HepG2 (cell line): ENCODE data around the gene LRRN4CL. TPM values are rescaled to one million over a fixed set of nuclear protein-coding genes. Genes with fewer than 3 reads are reported as not detected.

ENCODE experiments used
- BORCS8-MEF2B ChIP-seq: sonication (generic); formaldehyde crosslinking; IDR thresholded peaks from 2 replicates; pipeline ENCODE4 v1.8.0; 2022; ENCODE audit warnings: mild to moderate bottlenecking, missing genetic modification reagents
- FOXA3 ChIP-seq: IDR thresholded peaks from 2 replicates; pipeline ENCODE4 v1.6.1; 2016; ENCODE audit warnings: missing genetic modification reagents, missing compliant biosample characterization
- FOXM1 ChIP-seq: sonication (generic); formaldehyde crosslinking; IDR thresholded peaks from 2 replicates; pipeline ENCODE4 v1.5.0; 2020; ENCODE audit warnings: missing genetic modification reagents
- GPN1 ChIP-seq: sonication (generic); formaldehyde crosslinking; IDR thresholded peaks from 2 replicates; pipeline ENCODE4 v1.5.1; 2020; ENCODE audit warnings: missing genetic modification reagents, borderline replicate concordance
- HHEX ChIP-seq: IDR thresholded peaks from 2 replicates; pipeline ENCODE4 v1.6.1; 2016; ENCODE audit warnings: control low read depth
- HMG20B ChIP-seq: conservative IDR thresholded peaks from 2 replicates; pipeline ENCODE4 v1.6.1; 2016; ENCODE audit warnings: missing genetic modification reagents, missing compliant biosample characterization
- HMGA1 ChIP-seq: sonication (generic); formaldehyde crosslinking; conservative IDR thresholded peaks from 2 replicates; pipeline ENCODE4 v1.4.0; 2020; ENCODE audit warnings: missing genetic modification reagents
- KMT2B ChIP-seq: IDR thresholded peaks from 2 replicates; pipeline ENCODE4 v1.6.1; 2016; ENCODE audit warnings: missing genetic modification reagents, missing compliant biosample characterization
- PRPF4 ChIP-seq: fragments of 200-400 bp; formaldehyde crosslinking; IDR thresholded peaks from 2 replicates; pipeline ENCODE4 v1.6.1; 2016; ENCODE audit warnings: low read length, low read depth; ENCODE audit not compliant: poor library complexity, severe bottlenecking
- RELA ChIP-seq: sonication (generic); formaldehyde crosslinking; IDR thresholded peaks from 2 replicates; pipeline ENCODE4 v1.4.0; 2020; ENCODE audit warnings: missing genetic modification reagents
- SALL2 ChIP-seq: sonication (generic); formaldehyde crosslinking; IDR thresholded peaks from 2 replicates; pipeline ENCODE4 v1.8.1; 2023; ENCODE audit warnings: mild to moderate bottlenecking, missing genetic modification reagents, inconsistent platforms
- SIX1 ChIP-seq: sonication (generic); formaldehyde crosslinking; IDR thresholded peaks from 2 replicates; pipeline ENCODE4 v1.4.0; 2020; ENCODE audit warnings: missing genetic modification reagents, borderline replicate concordance
- TCF7L2 ChIP-seq: IDR thresholded peaks from 2 replicates; pipeline ENCODE4 v1.6.1; 2011; ENCODE audit warnings: mild to moderate bottlenecking, low read depth, low read length, moderate library complexity
- ZNF263 ChIP-seq: sonication (generic); formaldehyde crosslinking; IDR thresholded peaks from 2 replicates; pipeline ENCODE4 v1.4.0; 2020; ENCODE audit warnings: missing genetic modification reagents
- ZNF333 ChIP-seq: sonication (generic); formaldehyde crosslinking; IDR thresholded peaks from 2 replicates; pipeline ENCODE4 v1.4.0; 2020; ENCODE audit warnings: mild to moderate bottlenecking, missing genetic modification reagents, borderline replicate concordance
- ZNF543 ChIP-seq: sonication (generic); formaldehyde crosslinking; IDR thresholded peaks from 2 replicates; pipeline ENCODE4 v1.4.0; 2020; ENCODE audit warnings: mild to moderate bottlenecking, missing genetic modification reagents
- ZNF552 ChIP-seq: sonication (generic); formaldehyde crosslinking; IDR thresholded peaks from 2 replicates; pipeline ENCODE4 v1.9.0; 2022; ENCODE audit warnings: missing genetic modification reagents, mild to moderate bottlenecking, borderline replicate concordance
- ZNF761 ChIP-seq: sonication (generic); formaldehyde crosslinking; conservative IDR thresholded peaks from 2 replicates; pipeline ENCODE4 v1.4.0; 2020; ENCODE audit warnings: mild to moderate bottlenecking, missing genetic modification reagents
- ZNF768 ChIP-seq: sonication (generic); formaldehyde crosslinking; IDR thresholded peaks from 2 replicates; pipeline ENCODE4 v1.4.0; 2020; ENCODE audit warnings: missing genetic modification reagents
- ZSCAN12 ChIP-seq: sonication (generic); formaldehyde crosslinking; IDR thresholded peaks from 2 replicates; pipeline ENCODE4 v1.9.0; 2021; ENCODE audit warnings: mild to moderate bottlenecking, missing genetic modification reagents
- polyA plus RNA-seq, 8 experiments: library from polyadenylated mRNA; depleted of rRNA in 3 of 8; stranded (reverse) in 7 of 8; unstranded in 1 of 8; fragments of >200 nt; fragmentation: Illumina TruSeq in 4 of 8; extraction: Trizol in 4 of 8; gene quantifications; 2 replicates each; pipeline versions ENCODE4 v1.2.1 to v1.2.3, GENCODE V29; 2011 to 2016; ENCODE audit warnings: low read depth in 4 of 8, missing spikeins in 1 of 8, mixed read lengths in 1 of 8; ENCODE audit not compliant: insufficient read depth in 1 of 8
- total RNA-seq, 5 experiments: library from RNA; depleted of rRNA; stranded (reverse); fragments of >200 nt; fragmentation: Illumina TruSeq; extraction: Trizol; gene quantifications; 2 replicates each; pipeline ENCODE4 v1.2.3, GENCODE V29; 2016; ENCODE audit warnings: low read depth in 1 of 5
- TF ChIP-seq, protein P1 (sequence below): sonication (generic); formaldehyde crosslinking; IDR thresholded peaks from 2 replicates; pipeline ENCODE4 v1.8.0; 2022; ENCODE audit warnings: missing genetic modification reagents, mild to moderate bottlenecking, inconsistent platforms, borderline replicate concordance
- TF ChIP-seq, protein P2 (sequence below): sonication (generic); formaldehyde crosslinking; IDR thresholded peaks from 2 replicates; pipeline ENCODE4 v1.5.0; 2020; ENCODE audit warnings: missing genetic modification reagents, mild to moderate bottlenecking, borderline replicate concordance
- TF ChIP-seq, protein P3 (sequence below): sonication (generic); formaldehyde crosslinking; conservative IDR thresholded peaks from 2 replicates; pipeline ENCODE4 v1.4.0; 2020; ENCODE audit warnings: mild to moderate bottlenecking, missing genetic modification reagents, moderate library complexity
- TF ChIP-seq, protein P4 (sequence below): sonication (generic); formaldehyde crosslinking; IDR thresholded peaks from 2 replicates; pipeline ENCODE4 v1.4.0; 2020; ENCODE audit warnings: missing genetic modification reagents, borderline replicate concordance

Gene LRRN4CL
- total and polyA plus RNA-seq, 2 of the 13 experiments (the other 11 are each of a cell fraction or from before 2014, with no cell fraction given), result 0.11 TPM; not detected in 1

DNA sequence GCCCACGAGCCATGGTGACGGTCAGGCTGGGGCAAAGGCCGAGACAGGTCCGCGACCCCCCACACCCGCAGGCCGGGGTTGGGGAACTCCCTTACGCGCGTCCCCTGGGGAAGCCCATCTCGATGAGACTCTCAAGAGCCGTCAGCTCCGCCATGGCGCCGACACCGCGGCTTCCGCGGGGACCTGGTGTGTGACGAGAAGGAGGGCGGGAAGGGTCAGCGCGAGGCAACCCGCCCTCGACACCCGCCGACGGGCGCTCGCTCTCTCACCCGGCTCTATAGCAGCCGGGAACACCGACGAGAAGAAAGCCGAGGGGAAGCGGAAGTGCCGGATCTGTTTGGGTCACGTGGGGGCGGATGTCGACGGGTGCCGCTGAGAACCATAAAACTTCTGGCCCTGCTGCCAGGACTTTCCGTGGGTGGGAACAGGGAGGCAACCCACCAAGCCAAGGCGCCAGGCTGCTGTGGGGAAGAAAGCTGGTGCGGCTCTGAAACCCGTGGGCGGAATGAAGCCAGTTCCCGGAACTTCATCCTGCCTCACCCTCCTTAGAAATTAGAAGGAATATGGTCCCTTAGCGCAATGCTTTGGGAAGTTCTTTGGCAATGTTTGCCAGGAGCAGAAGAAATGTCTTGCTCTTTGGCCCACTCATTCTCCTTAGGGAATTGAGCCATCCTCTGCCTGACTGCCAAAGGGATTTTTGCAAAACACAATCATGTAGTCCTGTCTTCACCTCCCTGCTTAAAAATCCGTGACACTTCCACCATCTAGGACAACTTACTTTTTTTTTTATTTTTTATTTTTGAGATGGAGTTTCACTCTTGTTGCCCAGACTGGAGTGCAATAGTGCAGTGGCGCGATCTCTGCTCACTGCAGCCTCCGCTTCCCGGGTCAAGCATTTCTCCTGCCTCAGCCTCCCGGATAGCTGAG is 10.3 kb downstream of the LRRN4CL start, which contains the start of gene UBXN1 (continued):
- TF ChIP-seq KMT2B (CRISPR knock-in tag) (peak; percentile 94), ZNF768 (peak; percentile 36; the same call in 1 of the 2 replicates), HHEX (CRISPR knock-in tag) (no peak), FOXM1 (no peak), SIX1 (0 out of 2 replicates have a peak, but pooled peaks have one; percentile 44), GPN1 (CRISPR knock-in tag) (no peak), RELA (CRISPR knock-in tag) (0 out of 2 replicates have a peak, but pooled peaks have one; percentile 20), ZSCAN12 (CRISPR knock-in tag) (no peak), ZNF543 (peak; percentile 85), ZNF552 (CRISPR knock-in tag) (no peak), ZNF333 (no peak), HMG20B (CRISPR knock-in tag) (0 out of 2 replicates have a peak, but pooled peaks have one; percentile 8), ZNF761 (CRISPR knock-in tag) (0 out of 2 replicates have a peak, but pooled peaks have one; percentile 11), HMGA1 (no peak), FOXA3 (CRISPR knock-in tag) (peak; percentile 55), PRPF4 (no peak), TCF7L2 (no peak), SALL2 (CRISPR knock-in tag) (0 out of 2 replicates have a peak, but pooled peaks have one; percentile 32), ZNF263 (CRISPR knock-in tag) (0 out of 2 replicates have a peak, but pooled peaks have one; percentile 17), BORCS8-MEF2B (CRISPR knock-in tag) (peak; percentile 73; the same call in 1 of the 2 replicates)
- TF ChIP-seq, protein P1, sequence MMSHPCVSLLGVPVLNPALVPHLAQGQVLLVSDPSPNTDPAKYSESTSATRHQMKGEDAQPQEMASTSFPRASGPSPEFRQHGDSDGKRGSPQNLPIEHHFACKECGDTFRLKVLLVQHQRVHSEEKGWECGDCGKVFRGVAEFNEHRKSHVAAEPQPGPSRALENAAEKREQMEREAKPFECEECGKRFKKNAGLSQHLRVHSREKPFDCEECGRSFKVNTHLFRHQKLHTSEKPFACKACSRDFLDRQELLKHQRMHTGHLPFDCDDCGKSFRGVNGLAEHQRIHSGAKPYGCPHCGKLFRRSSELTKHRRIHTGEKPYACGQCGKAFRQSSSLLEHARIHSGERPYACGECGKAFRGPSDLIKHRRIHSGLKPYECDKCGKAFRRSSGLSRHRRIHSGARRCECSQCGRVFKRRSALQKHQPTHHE (CRISPR knock-in tag), result no peak; the same call in 1 of the 2 replicates
- TF ChIP-seq, protein P2, sequence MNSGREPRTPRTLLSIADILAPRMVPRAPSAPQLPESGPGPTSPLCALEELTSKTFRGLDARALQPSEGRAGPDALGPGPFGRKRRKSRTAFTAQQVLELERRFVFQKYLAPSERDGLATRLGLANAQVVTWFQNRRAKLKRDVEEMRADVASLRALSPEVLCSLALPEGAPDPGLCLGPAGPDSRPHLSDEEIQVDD, result no peak
- TF ChIP-seq, protein P3, sequence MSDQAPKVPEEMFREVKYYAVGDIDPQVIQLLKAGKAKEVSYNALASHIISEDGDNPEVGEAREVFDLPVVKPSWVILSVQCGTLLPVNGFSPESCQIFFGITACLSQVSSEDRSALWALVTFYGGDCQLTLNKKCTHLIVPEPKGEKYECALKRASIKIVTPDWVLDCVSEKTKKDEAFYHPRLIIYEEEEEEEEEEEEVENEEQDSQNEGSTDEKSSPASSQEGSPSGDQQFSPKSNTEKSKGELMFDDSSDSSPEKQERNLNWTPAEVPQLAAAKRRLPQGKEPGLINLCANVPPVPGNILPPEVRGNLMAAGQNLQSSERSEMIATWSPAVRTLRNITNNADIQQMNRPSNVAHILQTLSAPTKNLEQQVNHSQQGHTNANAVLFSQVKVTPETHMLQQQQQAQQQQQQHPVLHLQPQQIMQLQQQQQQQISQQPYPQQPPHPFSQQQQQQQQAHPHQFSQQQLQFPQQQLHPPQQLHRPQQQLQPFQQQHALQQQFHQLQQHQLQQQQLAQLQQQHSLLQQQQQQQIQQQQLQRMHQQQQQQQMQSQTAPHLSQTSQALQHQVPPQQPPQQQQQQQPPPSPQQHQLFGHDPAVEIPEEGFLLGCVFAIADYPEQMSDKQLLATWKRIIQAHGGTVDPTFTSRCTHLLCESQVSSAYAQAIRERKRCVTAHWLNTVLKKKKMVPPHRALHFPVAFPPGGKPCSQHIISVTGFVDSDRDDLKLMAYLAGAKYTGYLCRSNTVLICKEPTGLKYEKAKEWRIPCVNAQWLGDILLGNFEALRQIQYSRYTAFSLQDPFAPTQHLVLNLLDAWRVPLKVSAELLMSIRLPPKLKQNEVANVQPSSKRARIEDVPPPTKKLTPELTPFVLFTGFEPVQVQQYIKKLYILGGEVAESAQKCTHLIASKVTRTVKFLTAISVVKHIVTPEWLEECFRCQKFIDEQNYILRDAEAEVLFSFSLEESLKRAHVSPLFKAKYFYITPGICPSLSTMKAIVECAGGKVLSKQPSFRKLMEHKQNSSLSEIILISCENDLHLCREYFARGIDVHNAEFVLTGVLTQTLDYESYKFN (CRISPR knock-in tag), result 0 out of 2 replicates have a peak, but pooled peaks have one; percentile 22
- TF ChIP-seq, protein P4, sequence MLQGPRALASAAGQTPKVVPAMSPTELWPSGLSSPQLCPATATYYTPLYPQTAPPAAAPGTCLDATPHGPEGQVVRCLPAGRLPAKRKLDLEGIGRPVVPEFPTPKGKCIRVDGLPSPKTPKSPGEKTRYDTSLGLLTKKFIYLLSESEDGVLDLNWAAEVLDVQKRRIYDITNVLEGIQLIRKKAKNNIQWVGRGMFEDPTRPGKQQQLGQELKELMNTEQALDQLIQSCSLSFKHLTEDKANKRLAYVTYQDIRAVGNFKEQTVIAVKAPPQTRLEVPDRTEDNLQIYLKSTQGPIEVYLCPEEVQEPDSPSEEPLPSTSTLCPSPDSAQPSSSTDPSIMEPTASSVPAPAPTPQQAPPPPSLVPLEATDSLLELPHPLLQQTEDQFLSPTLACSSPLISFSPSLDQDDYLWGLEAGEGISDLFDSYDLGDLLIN (CRISPR knock-in tag), result no peak
